Nephron progenitor cell (in vitro differentiated cells): ENCODE results near the gene GADD45G.

Experiments
- DNase-seq: peaks from one replicate; pipeline ENCODE4 v3.0.0; 2021
- H3K27ac Mint-ChIP-seq: 2 replicates; pipeline ENCODE4 v1.8.0; 2021; ENCODE audit warnings: mild to moderate bottlenecking, moderate library complexity, mixed read lengths
- H3K27me3 Mint-ChIP-seq: 2 replicates; pipeline ENCODE4 v1.8.0; 2021; ENCODE audit warnings: mild to moderate bottlenecking, low read depth, mixed read lengths; ENCODE audit not compliant: poor library complexity
- H3K36me3 Mint-ChIP-seq: 2 replicates; pipeline ENCODE4 v1.8.0; 2021; ENCODE audit warnings: low read depth, mixed read lengths
- H3K4me1 Mint-ChIP-seq: 2 replicates; pipeline ENCODE4 v1.8.0; 2021; ENCODE audit warnings: mixed read lengths
- H3K4me3 Mint-ChIP-seq: 2 replicates; pipeline ENCODE4 v1.8.0; 2021; ENCODE audit warnings: mild to moderate bottlenecking, moderate library complexity, mixed read lengths
- H3K9me3 Mint-ChIP-seq: 2 replicates; pipeline ENCODE4 v1.8.0; 2021; ENCODE audit warnings: mild to moderate bottlenecking, moderate library complexity, mixed read lengths
- CTCF ChIP-seq: fragments of 200-600 bp; sonication (generic); IDR thresholded peaks from 2 replicates; pipeline ENCODE4 v1.5.0; 2021; ENCODE audit warnings: antibody characterized with exemption

Gene GADD45G

GRCh38 chr9:89576404-89576839, 28.4 kb upstream of the GADD45G start:
- Mint-ChIP-seq H3K36me3 (no peaks in the 10 kb centered on the region), H3K9me3 (peaks cover 22% of the 10 kb centered on the region), H3K4me1 (no peaks in the 10 kb centered on the region), H3K27ac (no peak overlapping the region), H3K27me3 (peaks cover 15% of the 10 kb centered on the region), H3K4me3 (no peak overlapping the region)
- DNase-seq, result no peak
- peak; percentile 81 for TF ChIP-seq CTCF

GRCh38 chr9:89577363-89577762, 27.4 kb upstream of the GADD45G start:
- no peak overlapping the region for H3K4me3 Mint-ChIP-seq
- no peaks in the 10 kb centered on the region for H3K36me3 Mint-ChIP-seq
- no peak for DNase-seq
- no peak for TF ChIP-seq CTCF
- peaks cover 22% of the 10 kb centered on the region for H3K9me3 Mint-ChIP-seq
- peaks cover 16% of the 10 kb centered on the region for H3K27me3 Mint-ChIP-seq
- H3K4me1 Mint-ChIP-seq, result no peaks in the 10 kb centered on the region
- no peak overlapping the region for H3K27ac Mint-ChIP-seq

GRCh38 chr9:89579741-89580385, 24.9 kb upstream of the GADD45G start:
- peaks cover 11% of the 10 kb centered on the region for H3K27me3 Mint-ChIP-seq
- no peak overlapping the region for H3K4me3 Mint-ChIP-seq
- TF ChIP-seq CTCF, result no peak

GRCh38 chr9:89586311-89586710, 18.5 kb upstream of the GADD45G start:
- no peak for DNase-seq
- H3K4me1 Mint-ChIP-seq, result peaks cover 1% of the 10 kb centered on the region
- no peak overlapping the region for H3K27ac Mint-ChIP-seq
- H3K9me3 Mint-ChIP-seq, result peaks cover 17% of the 10 kb centered on the region
- no peak for TF ChIP-seq CTCF
- H3K4me3 Mint-ChIP-seq, result no peak overlapping the region
- peaks cover 22% of the 10 kb centered on the region for H3K27me3 Mint-ChIP-seq
- no peaks in the 10 kb centered on the region for H3K36me3 Mint-ChIP-seq

More at GRCh38 chr9:89579741-89580385, 24.9 kb upstream of the GADD45G start:
- H3K9me3 Mint-ChIP-seq, result peaks cover 39% of the 10 kb centered on the region
- no peaks in the 10 kb centered on the region for H3K36me3 Mint-ChIP-seq
- no peak overlapping the region for H3K27ac Mint-ChIP-seq
- H3K4me1 Mint-ChIP-seq, result no peaks in the 10 kb centered on the region
- no peak for DNase-seq

GRCh38 chr9:89588271-89588879, 16.4 kb upstream of the GADD45G start:
- Mint-ChIP-seq H3K4me3 (no peak overlapping the region), H3K36me3 (no peaks in the 10 kb centered on the region), H3K27me3 (peaks cover 30% of the 10 kb centered on the region), H3K4me1 (peaks cover 22% of the 10 kb centered on the region), H3K9me3 (peaks cover 14% of the 10 kb centered on the region), H3K27ac (peak overlapping the region; percentile 87)
- no peak for TF ChIP-seq CTCF
- DNase-seq, result no peak

- Mint-ChIP-seq H3K9me3 (no peaks in the 10 kb centered on the region), H3K36me3 (no peaks in the 10 kb centered on the region), H3K4me1 (peaks cover 27% of the 10 kb centered on the region), H3K27ac (no peak overlapping the region), H3K27me3 (peaks cover 36% of the 10 kb centered on the region), H3K4me3 (no peak overlapping the region)
- no peak for TF ChIP-seq CTCF
- DNase-seq, result no peak
These were observed 14.4 kb upstream of the GADD45G start for GRCh38 chr9:89590415-89590814.
